OCI-LY7 (cell line): ENCODE data around the gene LAYN. TPM values are rescaled to one million over a fixed set of nuclear protein-coding genes. Genes with fewer than 3 reads are reported as not detected.

ENCODE experiments used
- BruUV-seq: library from RNA; stranded (reverse); fragments of 400-500 nt; replicated peaks from 2 replicates; lab custom pipeline; 2021; lab: Mats Ljungman, UMichigan
- CTCF ChIA-PET: fragments of 300-600 bp; sonication (Branson Sonifier 250); formaldehyde crosslinking; loops from one replicate; lab custom pipeline; 2022; ENCODE audit warnings: antibody characterized with exemption; ENCODE audit not compliant: unreplicated experiment; lab: Charles Lee
- POLR2A ChIA-PET: fragments of 300-600 bp; sonication (Branson Sonifier 250); formaldehyde crosslinking; loops from one replicate; lab custom pipeline; 2022; ENCODE audit warnings: antibody characterized with exemption; lab: Charles Lee
- DNase-seq: peaks from one replicate; pipeline ENCODE4 v3.0.0-alpha.2; 2015; ENCODE audit warnings: low spot score
- H2AFZ ChIP-seq: fragments of 200-600 bp; sonication (generic), shearing (Covaris generic); 2 replicates; pipeline ENCODE4 v1.6.1; 2014; ENCODE audit warnings: mild to moderate bottlenecking, antibody characterized with exemption, low read length, moderate library complexity
- H3K27ac ChIP-seq: fragments of 200-600 bp; sonication (generic); 2 replicates; pipeline ENCODE4 v1.5.1; 2014; ENCODE audit warnings: mixed run types, low read depth, mild to moderate bottlenecking, moderate library complexity, low read length, inconsistent platforms; ENCODE audit not compliant: poor library complexity, severe bottlenecking
- H3K36me3 ChIP-seq: fragments of 200-600 bp; sonication (generic); 2 replicates; pipeline ENCODE4 v1.6.1; 2014; ENCODE audit warnings: mild to moderate bottlenecking, antibody characterized with exemption, low read length, moderate library complexity, mixed read lengths; ENCODE audit not compliant: insufficient read depth
- H3K4me1 ChIP-seq: fragments of 200-600 bp; sonication (generic); 2 replicates; pipeline ENCODE4 v1.5.1; 2014; ENCODE audit warnings: mild to moderate bottlenecking, low read length; ENCODE audit not compliant: insufficient read depth, poor library complexity, severe bottlenecking
- H3K4me2 ChIP-seq: fragments of 200-600 bp; sonication (generic); 2 replicates; pipeline ENCODE4 v1.6.1; 2014; ENCODE audit warnings: mild to moderate bottlenecking, low read length
- H3K4me3 ChIP-seq: fragments of 200-600 bp; sonication (generic); 2 replicates; pipeline ENCODE4 v1.5.1; 2014; ENCODE audit warnings: mild to moderate bottlenecking, low read depth, low read length; ENCODE audit not compliant: poor library complexity, severe bottlenecking
- H3K79me2 ChIP-seq: fragments of 200-600 bp; sonication (generic); 2 replicates; pipeline ENCODE4 v1.6.1; 2016; ENCODE audit warnings: low read depth, mild to moderate bottlenecking, low read length, moderate library complexity, mixed read lengths; ENCODE audit not compliant: insufficient read depth
- H3K9me2 ChIP-seq: fragments of 200-600 bp; sonication (generic); 2 replicates; pipeline ENCODE4 v1.6.1; 2016; ENCODE audit warnings: mild to moderate bottlenecking, low read length, mixed read lengths; ENCODE audit not compliant: insufficient read depth
- H3K9me3 ChIP-seq: fragments of 200-600 bp; sonication (generic); 2 replicates; pipeline ENCODE4 v1.6.1; 2014; ENCODE audit warnings: mild to moderate bottlenecking, mixed run types, low read length, mixed read lengths
- H4K20me1 ChIP-seq: fragments of 200-600 bp; sonication (generic); 2 replicates; pipeline ENCODE4 v1.6.1; 2014; ENCODE audit warnings: mild to moderate bottlenecking, antibody characterized with exemption, low read length, moderate library complexity, mixed read lengths; ENCODE audit not compliant: insufficient read depth
- EZH2phosphoT487 ChIP-seq: fragments of 200-600 bp; sonication (generic); IDR thresholded peaks from 2 replicates; pipeline ENCODE4 v1.6.1; 2018; ENCODE audit warnings: low read depth, borderline replicate concordance, mild to moderate bottlenecking, mixed run types, antibody characterized with exemption, low read length, moderate library complexity, mixed read lengths
- intact Hi-C: fragments of 100-400 bp; cut with micrococcal nuclease; formaldehyde crosslinking; loops from one replicate; pipeline ENCODE4 v1.10.0; 2022; ENCODE audit not compliant: unreplicated experiment
- total RNA-seq, 2 experiments: library from RNA; depleted of rRNA in 1 of 2; stranded (reverse); fragments of >200 nt in 1 of 2; shearing (Covaris generic) in 1 of 2; gene quantifications; 2 replicates each; pipeline ENCODE4 v1.2.3, GENCODE V29; 2014 to 2022
- TF ChIP-seq, protein P1 (sequence below): fragments of 200-600 bp; sonication (generic); conservative IDR thresholded peaks from 2 replicates; pipeline ENCODE4 v1.5.1; 2014; ENCODE audit warnings: mild to moderate bottlenecking, antibody characterized with exemption, low read length, moderate library complexity, mixed read lengths

LAYN gene
- total RNA-seq, 2 experiments from 2014 or later, result not detected

DNA sequence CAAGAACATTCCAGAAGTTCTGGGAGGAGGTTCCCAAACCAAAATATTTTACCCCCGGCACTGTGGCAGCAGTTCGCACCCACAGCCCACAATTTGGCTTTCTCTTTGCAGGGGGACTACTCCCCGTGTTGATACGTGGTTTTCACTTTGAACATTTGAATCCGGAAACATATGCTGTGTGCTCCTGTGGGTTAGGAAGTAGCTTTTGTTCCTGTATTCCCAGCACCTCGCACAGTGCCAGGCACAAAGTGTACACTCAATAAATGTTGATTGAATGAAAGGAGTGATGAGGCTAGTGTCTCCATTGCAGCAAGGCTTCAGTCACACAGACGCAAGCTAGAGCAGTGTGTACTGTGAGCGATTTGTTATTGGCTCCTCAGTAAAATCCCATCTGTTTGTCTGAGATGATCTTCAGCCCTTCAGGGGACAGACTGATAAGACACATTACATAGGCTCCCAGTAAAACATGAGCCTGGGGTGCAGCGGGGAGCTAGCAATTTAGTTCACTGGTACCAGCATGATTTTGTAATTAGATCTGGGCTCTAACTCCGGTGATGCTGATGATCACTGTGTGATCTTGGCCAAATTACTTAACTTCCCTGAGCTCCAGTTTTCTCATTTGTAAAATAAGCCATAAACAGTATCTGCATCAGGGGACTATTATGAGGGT lies 2.2 kb downstream of the LAYN start:
- TF ChIP-seq, protein P1, sequence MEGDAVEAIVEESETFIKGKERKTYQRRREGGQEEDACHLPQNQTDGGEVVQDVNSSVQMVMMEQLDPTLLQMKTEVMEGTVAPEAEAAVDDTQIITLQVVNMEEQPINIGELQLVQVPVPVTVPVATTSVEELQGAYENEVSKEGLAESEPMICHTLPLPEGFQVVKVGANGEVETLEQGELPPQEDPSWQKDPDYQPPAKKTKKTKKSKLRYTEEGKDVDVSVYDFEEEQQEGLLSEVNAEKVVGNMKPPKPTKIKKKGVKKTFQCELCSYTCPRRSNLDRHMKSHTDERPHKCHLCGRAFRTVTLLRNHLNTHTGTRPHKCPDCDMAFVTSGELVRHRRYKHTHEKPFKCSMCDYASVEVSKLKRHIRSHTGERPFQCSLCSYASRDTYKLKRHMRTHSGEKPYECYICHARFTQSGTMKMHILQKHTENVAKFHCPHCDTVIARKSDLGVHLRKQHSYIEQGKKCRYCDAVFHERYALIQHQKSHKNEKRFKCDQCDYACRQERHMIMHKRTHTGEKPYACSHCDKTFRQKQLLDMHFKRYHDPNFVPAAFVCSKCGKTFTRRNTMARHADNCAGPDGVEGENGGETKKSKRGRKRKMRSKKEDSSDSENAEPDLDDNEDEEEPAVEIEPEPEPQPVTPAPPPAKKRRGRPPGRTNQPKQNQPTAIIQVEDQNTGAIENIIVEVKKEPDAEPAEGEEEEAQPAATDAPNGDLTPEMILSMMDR, result no peak
- TF ChIP-seq EZH2phosphoT487, result no peak
- ChIA-PET CTCF (no interaction called here), POLR2A (no interaction called here)
- H3K27ac ChIP-seq, result no peak overlapping the region
- no peaks in the 10 kb centered on the region for H3K9me2 ChIP-seq
- no peak overlapping the region for H3K4me3 ChIP-seq
- H3K9me3 ChIP-seq, result no peaks in the 10 kb centered on the region
- intact Hi-C loops, result no loop called here
- no peak for DNase-seq
- no TSS peak for BruUV-seq
- no peak overlapping the region for H2AFZ ChIP-seq
- H3K4me1 ChIP-seq, result no peaks in the 10 kb centered on the region
- no peaks in the 10 kb centered on the region for H3K36me3 ChIP-seq
- no peak overlapping the region for H3K4me2 ChIP-seq
- H4K20me1 ChIP-seq, result no peaks in the 10 kb centered on the region
- H3K79me2 ChIP-seq, result no peaks in the 10 kb centered on the region

DNA sequence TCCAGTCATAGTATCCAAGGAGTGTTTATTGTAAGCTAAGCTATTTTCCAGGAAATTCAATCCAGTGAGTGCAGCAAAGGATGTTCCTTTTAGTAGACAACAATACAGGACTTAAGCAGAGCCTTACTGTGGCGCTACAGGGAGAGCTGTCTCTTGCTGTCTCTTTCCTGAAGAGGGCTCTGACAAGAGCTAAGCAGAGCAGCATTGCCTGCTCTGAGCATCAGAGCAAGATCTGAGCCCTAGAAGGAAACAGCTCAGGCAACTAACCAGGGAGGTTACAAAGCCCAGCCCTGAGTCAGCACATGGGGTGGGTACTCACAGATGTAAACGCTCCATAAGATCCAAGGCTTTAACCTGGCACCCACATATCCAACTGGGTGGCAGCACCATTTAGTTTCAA lies 8.0 kb downstream of the LAYN start:
- no peaks in the 10 kb centered on the region for H3K9me2 ChIP-seq
- no peak overlapping the region for H3K4me2 ChIP-seq
- H4K20me1 ChIP-seq, result no peaks in the 10 kb centered on the region
- POLR2A ChIA-PET, result no interaction called here
- TF ChIP-seq EZH2phosphoT487, result no peak
- TF ChIP-seq, protein P1, result no peak
- no peak overlapping the region for H3K27ac ChIP-seq
- CTCF ChIA-PET, result no interaction called here
- no peaks in the 10 kb centered on the region for H3K9me3 ChIP-seq
- H3K4me3 ChIP-seq, result no peak overlapping the region
- intact Hi-C loops, result no loop called here
- H3K4me1 ChIP-seq, result peaks cover 11% of the 10 kb centered on the region
- no peaks in the 10 kb centered on the region for H3K79me2 ChIP-seq
- H3K36me3 ChIP-seq, result no peaks in the 10 kb centered on the region
- H2AFZ ChIP-seq, result no peak overlapping the region
- no peak for DNase-seq
- BruUV-seq, result no TSS peak

DNA sequence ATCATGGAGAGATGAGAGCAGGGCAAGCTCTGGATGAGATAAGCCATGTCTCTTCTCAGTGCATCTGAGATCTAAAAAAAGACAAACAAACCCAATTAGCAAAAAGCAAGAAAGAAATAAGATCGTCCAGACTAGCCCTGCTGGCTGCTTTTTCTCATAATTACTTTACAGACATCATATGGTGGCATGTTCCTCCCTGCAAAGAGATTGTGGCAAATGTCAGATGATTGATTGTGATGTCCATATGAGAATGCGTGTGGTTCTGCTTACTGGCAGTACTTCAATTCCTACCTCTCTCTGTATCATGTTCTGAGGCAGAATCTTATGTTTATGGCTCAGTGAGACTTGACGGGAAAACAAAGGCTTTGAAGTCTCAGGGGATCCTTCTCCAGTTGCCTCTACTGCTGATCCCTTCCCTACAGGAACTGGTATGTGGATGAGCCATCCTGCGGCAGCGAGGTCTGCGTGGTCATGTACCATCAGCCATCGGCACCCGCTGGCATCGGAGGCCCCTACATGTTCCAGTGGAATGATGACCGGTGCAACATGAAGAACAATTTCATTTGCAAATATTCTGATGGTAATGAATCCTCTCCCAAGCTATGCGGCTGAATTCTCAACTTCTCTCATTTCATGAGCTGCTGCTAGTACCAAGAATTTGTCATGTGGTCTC lies 8.8 kb downstream of the LAYN start:
- intact Hi-C loops, result no loop called here
- no peaks in the 10 kb centered on the region for H4K20me1 ChIP-seq

More for the DNA sequence above, 8.8 kb downstream of the LAYN start:
- H2AFZ ChIP-seq, result peak overlapping the region; percentile 61; the same call in 1 of the 2 replicates
- H3K9me2 ChIP-seq, result no peaks in the 10 kb centered on the region
- no TSS peak for BruUV-seq
- peaks cover 11% of the 10 kb centered on the region for H3K4me1 ChIP-seq
- H3K4me2 ChIP-seq, result no peak overlapping the region
- no peak overlapping the region for H3K27ac ChIP-seq
- no peak for TF ChIP-seq EZH2phosphoT487
- TF ChIP-seq, protein P1, result no peak
- H3K9me3 ChIP-seq, result no peaks in the 10 kb centered on the region
- no peaks in the 10 kb centered on the region for H3K79me2 ChIP-seq
- ChIA-PET CTCF (no interaction called here), POLR2A (interaction anchor here (0.9 to 2.4 kb wide), 2 partner anchors 12 to 15 kb away, joined by 3 to 10 read pairs; no protein-coding TSS in a partner anchor)
- H3K36me3 ChIP-seq, result no peaks in the 10 kb centered on the region
- DNase-seq, result no peak
- H3K4me3 ChIP-seq, result no peak overlapping the region
